AG04449 (cell line): ENCODE results near the gene MRPL16.
"Not testable (repeated sequence)": the region's sequence is repeated elsewhere in the genome, so short reads cannot be mapped to it uniquely, and the experiment has no call there.

Experiments used
- CTCF ChIA-PET: fragments of 350-600 bp; formaldehyde crosslinking; extraction: SDS; loops from one replicate; lab custom pipeline; 2021; ENCODE audit warnings: antibody characterized with exemption; lab: Yijun Ruan, JAX
- POLR2A ChIA-PET: fragments of 400-600, 350-600 bp; formaldehyde crosslinking; extraction: SDS; loops from one replicate; lab custom pipeline; 2020; ENCODE audit warnings: antibody characterized with exemption, inconsistent platforms; lab: Yijun Ruan, JAX
- DNase-seq: peaks from one replicate; pipeline ENCODE4 v3.0.0-alpha.2; 2010; ENCODE audit warnings: low read depth, low spot score
- H3K4me3 ChIP-seq: 2 replicates; pipeline ENCODE4 v1.5.1; 2011; ENCODE audit warnings: low read depth, mild to moderate bottlenecking, control low read depth, low read length
- TF ChIP-seq, protein P1 (sequence below): IDR thresholded peaks from one replicate; pipeline ENCODE4 v1.5.1; 2011; ENCODE audit warnings: mild to moderate bottlenecking, moderate library complexity, low read length, control low read depth, inconsistent platforms; ENCODE audit not compliant: insufficient read depth; ENCODE audit errors: missing control alignments

Gene MRPL16

DNA sequence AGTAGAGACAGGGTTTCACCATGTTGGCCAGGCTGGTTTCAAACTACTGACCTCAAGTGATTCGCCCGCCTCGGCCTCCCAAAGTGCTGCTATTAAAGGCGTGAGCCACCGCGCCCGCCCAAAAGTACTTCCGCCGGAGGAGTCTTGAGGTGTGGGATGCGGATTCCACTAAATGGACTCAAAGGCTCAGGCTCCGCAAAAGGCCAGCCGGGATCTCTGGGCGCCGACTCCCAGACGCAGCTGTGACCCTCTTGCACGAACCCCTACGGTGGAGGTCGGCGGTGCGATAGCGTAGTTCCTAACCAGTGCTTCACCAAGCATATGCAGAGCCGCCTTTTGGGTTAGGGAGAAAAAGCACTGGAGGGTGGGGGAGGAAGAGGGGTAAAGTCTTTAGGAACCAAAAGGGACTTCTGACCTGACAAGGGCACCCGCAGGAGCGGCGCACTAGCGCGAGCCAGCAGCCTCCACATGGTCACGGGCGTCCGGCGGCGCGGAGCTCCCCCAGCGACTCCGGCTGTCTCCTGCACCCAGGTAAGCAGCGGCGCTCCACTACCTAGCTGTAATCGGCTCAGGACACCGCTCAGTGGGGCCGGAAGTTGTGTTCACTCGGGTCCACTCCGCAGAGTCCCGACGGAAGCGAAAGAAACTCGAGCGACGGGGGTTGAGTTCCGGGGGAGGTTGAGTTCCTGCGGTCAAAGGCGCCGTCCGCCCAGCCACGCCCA lies at the start of gene MRPL16:
MRPL16 (minus strand) TSS at position 590 of the 722 bp plus-strand sequence; CDS start at position 470, 120 bp downstream.
- ChIA-PET POLR2A (interaction anchor here (1.0 kb wide), 1 partner anchor 55 kb away, joined by 4 read pairs; the partner anchor contains the start of gene STX3), CTCF (interaction anchor here (1.4 to 4.0 kb wide), 4 partner anchors 9 to 56 kb away, joined by 3 to 35 read pairs (median 10); partner anchors contain the start of gene STX3)
- DNase-seq: peak; percentile 36
- peak within 1 kb of the TSS; percentile 99 for H3K4me3 ChIP-seq
- TF ChIP-seq, protein P1, sequence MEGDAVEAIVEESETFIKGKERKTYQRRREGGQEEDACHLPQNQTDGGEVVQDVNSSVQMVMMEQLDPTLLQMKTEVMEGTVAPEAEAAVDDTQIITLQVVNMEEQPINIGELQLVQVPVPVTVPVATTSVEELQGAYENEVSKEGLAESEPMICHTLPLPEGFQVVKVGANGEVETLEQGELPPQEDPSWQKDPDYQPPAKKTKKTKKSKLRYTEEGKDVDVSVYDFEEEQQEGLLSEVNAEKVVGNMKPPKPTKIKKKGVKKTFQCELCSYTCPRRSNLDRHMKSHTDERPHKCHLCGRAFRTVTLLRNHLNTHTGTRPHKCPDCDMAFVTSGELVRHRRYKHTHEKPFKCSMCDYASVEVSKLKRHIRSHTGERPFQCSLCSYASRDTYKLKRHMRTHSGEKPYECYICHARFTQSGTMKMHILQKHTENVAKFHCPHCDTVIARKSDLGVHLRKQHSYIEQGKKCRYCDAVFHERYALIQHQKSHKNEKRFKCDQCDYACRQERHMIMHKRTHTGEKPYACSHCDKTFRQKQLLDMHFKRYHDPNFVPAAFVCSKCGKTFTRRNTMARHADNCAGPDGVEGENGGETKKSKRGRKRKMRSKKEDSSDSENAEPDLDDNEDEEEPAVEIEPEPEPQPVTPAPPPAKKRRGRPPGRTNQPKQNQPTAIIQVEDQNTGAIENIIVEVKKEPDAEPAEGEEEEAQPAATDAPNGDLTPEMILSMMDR: no peak

DNA sequence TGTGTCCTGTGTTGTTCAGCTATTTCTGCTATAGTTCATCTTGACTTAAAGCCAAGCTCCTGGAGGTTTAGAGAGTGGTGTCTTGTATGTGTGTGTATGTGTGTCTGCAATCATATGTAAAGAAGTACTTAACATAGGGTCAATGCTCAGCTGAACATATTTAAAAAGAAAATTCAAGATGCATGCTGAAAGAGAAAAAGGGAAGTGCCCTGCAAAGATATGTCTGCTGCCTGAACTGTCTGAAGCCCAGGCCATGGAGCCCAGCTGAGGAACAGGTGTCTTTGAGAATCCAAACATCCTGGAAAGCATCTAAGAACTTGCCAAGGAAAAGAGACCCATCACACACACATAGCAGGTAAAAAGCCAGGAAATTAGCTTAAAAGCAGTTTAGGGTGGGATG lies 49.1 kb upstream of the MRPL16 start:
- TF ChIP-seq, protein P1: no peak
- CTCF ChIA-PET: no interaction called here
- no peak overlapping the region for H3K4me3 ChIP-seq
- POLR2A ChIA-PET: no interaction called here
- DNase-seq: no peak

DNA sequence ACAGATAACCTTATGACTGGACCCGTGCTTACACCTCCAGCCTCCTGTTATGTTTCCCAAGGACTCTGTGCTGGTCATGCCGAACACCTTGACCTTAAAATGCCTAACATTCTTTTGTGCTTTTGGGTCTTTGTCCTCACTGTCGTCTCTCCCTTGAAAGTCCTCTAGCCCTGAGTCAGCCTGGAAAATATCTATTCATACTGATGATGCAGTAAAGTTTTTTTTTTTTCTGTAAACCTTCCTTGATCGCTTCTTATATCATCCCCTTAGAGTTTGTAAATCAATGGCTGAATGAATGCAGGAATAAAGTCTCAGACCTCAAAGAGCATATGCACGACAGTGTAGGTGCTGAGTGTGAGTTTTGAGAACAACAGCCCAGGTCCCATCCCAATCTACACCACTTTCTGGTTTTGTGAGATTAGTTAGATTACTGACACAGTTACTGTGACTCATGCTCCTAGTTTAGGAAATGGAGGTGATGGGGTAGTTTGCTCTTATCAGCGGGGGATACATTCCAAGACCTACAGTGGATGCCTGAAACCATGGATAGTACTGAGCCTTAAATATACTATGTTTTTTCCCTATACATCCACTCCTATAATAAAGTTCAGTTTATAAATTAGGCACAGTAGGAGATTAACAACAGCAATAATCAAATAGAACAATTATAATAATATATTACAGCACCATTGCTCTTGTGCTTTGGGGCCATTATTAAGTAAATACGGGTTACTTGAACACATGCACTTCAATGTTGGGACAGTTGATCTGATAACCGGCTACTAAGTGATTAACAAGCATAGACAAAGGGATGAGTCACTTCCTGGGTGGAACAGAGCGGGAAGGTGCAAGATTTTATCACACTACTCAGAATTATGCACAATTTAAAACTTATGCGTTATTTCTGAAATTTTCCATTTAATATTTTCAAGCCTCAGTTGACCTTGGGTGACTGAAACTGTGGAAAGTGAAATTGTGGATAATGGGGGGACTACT lies 47.2 kb upstream of the MRPL16 start:
- TF ChIP-seq, protein P1: no peak

DNA sequence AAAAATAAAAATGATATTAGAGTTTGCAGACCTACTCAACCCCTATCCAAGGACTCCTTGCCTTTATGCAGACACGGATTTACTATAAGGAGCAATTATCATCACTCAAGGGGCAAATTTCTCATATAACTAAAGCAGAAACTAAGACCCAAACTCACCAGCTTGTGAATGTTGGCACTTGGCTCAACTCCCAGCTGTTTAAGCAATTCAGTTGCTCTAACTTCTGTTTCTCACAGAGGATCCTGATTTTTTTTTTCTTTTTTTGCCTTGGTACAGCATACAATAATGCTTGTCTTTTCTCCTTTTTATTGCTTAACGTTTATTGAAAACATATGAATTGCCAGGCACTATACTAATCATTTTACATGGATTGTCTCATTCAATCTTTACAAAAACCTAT lies 44.3 kb upstream of the MRPL16 start:
- ChIA-PET CTCF (no interaction called here), POLR2A (no interaction called here)
- no peak overlapping the region for H3K4me3 ChIP-seq
- TF ChIP-seq, protein P1: no peak
- DNase-seq: no peak

More for the DNA sequence above, 47.2 kb upstream of the MRPL16 start:
- no peak for DNase-seq
- ChIA-PET POLR2A (no interaction called here), CTCF (no interaction called here)
- H3K4me3 ChIP-seq: no peak overlapping the region

DNA sequence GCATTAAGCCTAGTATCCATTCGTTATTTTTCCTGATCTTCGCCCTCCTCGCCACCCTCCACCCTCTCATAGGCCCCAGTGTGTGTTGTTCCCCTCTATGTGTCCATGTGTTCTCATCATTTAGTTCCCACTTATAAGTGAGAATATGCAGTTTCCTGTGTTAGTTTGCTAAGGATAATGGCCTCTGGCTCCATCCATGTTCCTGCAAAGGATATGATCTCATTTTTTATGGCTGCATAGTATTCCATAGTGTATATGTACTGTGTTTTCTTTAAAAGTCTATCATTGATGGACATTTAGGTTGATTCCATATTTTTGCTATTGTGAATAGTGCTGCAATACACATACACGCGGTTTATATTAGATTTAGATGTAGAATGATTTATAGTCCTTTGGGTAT lies 40.8 kb upstream of the MRPL16 start:
- H3K4me3 ChIP-seq, CTCF ChIA-PET, DNase-seq, POLR2A ChIA-PET: not testable (repeated sequence)

DNA sequence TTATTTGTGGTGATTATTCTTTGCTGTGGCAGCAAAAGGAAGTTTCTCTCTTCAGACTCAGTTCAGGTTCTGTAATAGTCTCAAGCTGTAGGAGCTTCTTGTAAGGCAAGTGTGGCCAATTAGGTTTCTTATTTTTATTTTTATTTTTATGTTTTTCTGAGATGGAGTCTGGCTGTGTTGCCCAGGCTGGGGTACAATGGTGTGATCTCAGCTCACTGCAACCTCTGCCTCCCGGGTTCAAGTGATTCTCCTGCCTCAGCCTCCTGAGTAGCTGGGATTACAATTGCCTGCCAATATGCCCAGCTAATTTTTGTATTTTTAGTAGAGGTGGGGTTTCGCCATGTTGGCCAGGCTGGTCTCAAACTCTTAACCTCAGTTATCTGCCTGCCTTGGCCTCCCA lies 39.0 kb upstream of the MRPL16 start:
- POLR2A ChIA-PET: not testable (repeated sequence)

DNA sequence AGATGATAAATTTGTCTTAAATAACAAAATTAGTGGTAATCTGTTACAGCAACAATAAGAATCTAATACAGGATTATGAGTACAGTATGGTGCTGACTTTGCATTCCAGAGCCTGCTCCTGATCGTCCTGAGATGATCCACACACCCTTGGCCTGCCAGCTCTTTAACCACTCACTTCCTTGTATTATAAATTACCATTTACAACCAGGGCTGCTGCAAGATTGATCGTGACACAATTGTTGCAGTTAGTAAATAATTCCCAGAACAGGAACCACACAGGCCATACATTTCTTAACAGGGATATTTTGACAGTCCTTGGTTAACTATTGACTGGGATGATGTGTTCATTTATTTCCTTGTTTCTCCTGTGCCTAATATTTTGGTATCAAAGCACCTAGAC lies 38.6 kb upstream of the MRPL16 start:
- CTCF ChIA-PET: no interaction called here
- DNase-seq: no peak
- TF ChIP-seq, protein P1: no peak
- POLR2A ChIA-PET: no interaction called here
- no peak overlapping the region for H3K4me3 ChIP-seq

More for the DNA sequence above, 39.0 kb upstream of the MRPL16 start:
- H3K4me3 ChIP-seq, DNase-seq, CTCF ChIA-PET: not testable (repeated sequence)

DNA sequence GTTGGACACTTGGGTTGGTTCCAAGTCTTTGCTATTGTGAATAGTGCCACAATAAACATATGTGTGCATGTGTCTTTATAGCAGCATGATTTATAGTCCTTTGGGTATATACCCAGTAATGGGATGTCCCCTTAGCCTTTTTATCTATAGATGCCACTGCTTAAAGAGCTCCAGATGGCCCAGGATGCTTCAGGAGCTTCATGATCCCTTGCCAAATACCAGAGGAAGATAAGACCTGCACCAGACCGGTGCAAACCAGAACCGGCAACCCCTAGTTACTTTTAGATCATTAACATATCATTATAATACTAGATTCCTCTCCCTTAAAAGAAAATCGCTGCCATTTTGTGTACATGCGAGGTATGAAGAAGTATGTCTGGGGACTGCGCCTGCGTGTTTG lies 37.9 kb upstream of the MRPL16 start:
- H3K4me3 ChIP-seq, POLR2A ChIA-PET, DNase-seq, CTCF ChIA-PET: not testable (repeated sequence)
